ENCODE results near the gene NTF4.

NTF4 gene

GRCh38 chr19:49064768-49065611 is at the start of gene NTF4:
NTF4 (minus strand) TSS chr19:49064818; CDS start chr19:49061997, 2,821 bp downstream.
- no peak for DNase-seq (ENCODE audit: low read depth in 1 of 2, low spot score in 1 of 2)

GRCh38 chr19:49113762-49114629 is 49.4 kb upstream of the NTF4 start, which contains the start of gene LIN7B:
LIN7B (plus strand) TSS chr19:49114370; CDS start chr19:49114405, 35 bp downstream.
- DNase-seq (ENCODE audit: low read depth in 1 of 2, low spot score in 1 of 2), result peak; percentile 40 to 66

- no peak for DNase-seq (ENCODE audit: low read depth in 1 of 2, low spot score in 1 of 2)
Observed at GRCh38 chr19:49111218-49111998, 46.8 kb upstream of the NTF4 start.

- DNase-seq (ENCODE audit: low read depth in 1 of 2, low spot score in 1 of 2), result no peak
Observed at GRCh38 chr19:49110567-49110966, 45.9 kb upstream of the NTF4 start.

- DNase-seq (ENCODE audit: low read depth in 1 of 2, low spot score in 1 of 2), result no peak
Observed at GRCh38 chr19:49109569-49110233, 45.1 kb upstream of the NTF4 start.

- no peak for DNase-seq (ENCODE audit: low read depth in 1 of 2, low spot score in 1 of 2)
Observed at GRCh38 chr19:49109051-49109450, 44.4 kb upstream of the NTF4 start.

- no peak for DNase-seq (ENCODE audit: low read depth in 1 of 2, low spot score in 1 of 2)
Observed at GRCh38 chr19:49107625-49108459, 43.2 kb upstream of the NTF4 start.

- DNase-seq (ENCODE audit: low read depth in 1 of 2, low spot score in 1 of 2), result peak in 1 of 2 donors; percentile 42
Observed at GRCh38 chr19:49106648-49107135, 42.1 kb upstream of the NTF4 start.

- DNase-seq (ENCODE audit: low read depth in 1 of 2, low spot score in 1 of 2), result no peak
Observed at GRCh38 chr19:49104229-49104864, 39.7 kb upstream of the NTF4 start.

- DNase-seq (ENCODE audit: low read depth in 1 of 2, low spot score in 1 of 2), result no peak
Observed at GRCh38 chr19:49103331-49104085, 38.9 kb upstream of the NTF4 start.

- no peak for DNase-seq (ENCODE audit: low read depth in 1 of 2, low spot score in 1 of 2)
Observed at GRCh38 chr19:49102303-49102702, 37.7 kb upstream of the NTF4 start.

- no peak for DNase-seq (ENCODE audit: low read depth in 1 of 2, low spot score in 1 of 2)
Observed at GRCh38 chr19:49101160-49101559, 36.5 kb upstream of the NTF4 start.

GRCh38 chr19:49098795-49099194 is 34.2 kb upstream of the NTF4 start:
- DNase-seq (ENCODE audit: low read depth in 1 of 2, low spot score in 1 of 2), result no peak

- DNase-seq (ENCODE audit: low read depth in 1 of 2, low spot score in 1 of 2), result peak; percentile 49 to 57
Observed at GRCh38 chr19:49097453-49098288, 33.1 kb upstream of the NTF4 start.

GRCh38 chr19:49094505-49095482 is 30.2 kb upstream of the NTF4 start:
- no peak for DNase-seq (ENCODE audit: low read depth in 1 of 2, low spot score in 1 of 2)

GRCh38 chr19:49092686-49093085 is 28.1 kb upstream of the NTF4 start:
- DNase-seq (ENCODE audit: low read depth in 1 of 2, low spot score in 1 of 2), result no peak
